Measurements from ENCODE around the gene SORCS1.

- TF ChIP-seq CTCF (conservative IDR thresholded peaks at IDR 0.05) = no peak
- no peak for TF ChIP-seq EZH2 (IDR thresholded peaks at IDR 0.05; ENCODE audit: low read depth)
These were observed 599.0 kb downstream of the SORCS1 start for GRCh38 chr10:106565546-106565945.

Measured in PC-9 (cell line).